Measurements from ENCODE around the gene CTF1. TPM values are rescaled to one million over a fixed set of nuclear protein-coding genes. Genes with fewer than 3 reads are reported as not detected.

CTF1 gene
- total RNA-seq, 4 donors from 2014 or later = 2.3 to 5.6 (median 3.2) TPM

- in situ Hi-C loops (cut with MboI; ENCODE audit: low sequenced_read_pairs in 4 of 4) = no loop called here
- intact Hi-C loops (cut with DNase I; ENCODE audit: low total_unique reads) = no loop called here
Measured at GRCh38 chr16:30892670-30893416, 3.6 kb upstream of the CTF1 start.

DNA sequence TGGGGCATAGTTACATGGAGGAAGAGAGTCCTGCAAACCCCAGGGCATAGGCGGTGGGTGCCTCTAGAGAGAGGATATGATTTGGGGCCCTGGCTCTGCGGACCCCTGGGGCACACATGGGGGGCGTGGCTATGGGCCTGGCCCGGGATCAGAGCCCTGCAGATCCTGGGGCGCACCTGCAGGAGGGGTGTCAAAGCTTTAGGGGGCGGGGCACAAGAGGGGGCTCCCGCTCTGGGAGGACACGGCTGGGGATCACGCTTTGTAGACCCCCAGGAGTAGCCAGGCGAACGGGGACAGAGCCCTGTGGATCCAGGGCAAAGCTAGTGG is 3.0 kb upstream of the CTF1 start:
- DNase-seq = no peak
- H3K4me3 ChIP-seq = peak overlapping the region; percentile 71 to 81 (median 80)
- no peak for ATAC-seq
- in situ Hi-C loops (cut with MboI; ENCODE audit: low sequenced_read_pairs in 4 of 4) = no loop called here
- H3K27me3 ChIP-seq = no peaks in the 10 kb centered on the region
- peak overlapping the region; percentile 87 to 100 (median 96) for H3K27ac ChIP-seq
- intact Hi-C loops (cut with DNase I; ENCODE audit: low total_unique reads) = no loop called here
- no peak for TF ChIP-seq POLR2A (IDR thresholded peaks at IDR 0.05)
- TF ChIP-seq, protein P1, sequence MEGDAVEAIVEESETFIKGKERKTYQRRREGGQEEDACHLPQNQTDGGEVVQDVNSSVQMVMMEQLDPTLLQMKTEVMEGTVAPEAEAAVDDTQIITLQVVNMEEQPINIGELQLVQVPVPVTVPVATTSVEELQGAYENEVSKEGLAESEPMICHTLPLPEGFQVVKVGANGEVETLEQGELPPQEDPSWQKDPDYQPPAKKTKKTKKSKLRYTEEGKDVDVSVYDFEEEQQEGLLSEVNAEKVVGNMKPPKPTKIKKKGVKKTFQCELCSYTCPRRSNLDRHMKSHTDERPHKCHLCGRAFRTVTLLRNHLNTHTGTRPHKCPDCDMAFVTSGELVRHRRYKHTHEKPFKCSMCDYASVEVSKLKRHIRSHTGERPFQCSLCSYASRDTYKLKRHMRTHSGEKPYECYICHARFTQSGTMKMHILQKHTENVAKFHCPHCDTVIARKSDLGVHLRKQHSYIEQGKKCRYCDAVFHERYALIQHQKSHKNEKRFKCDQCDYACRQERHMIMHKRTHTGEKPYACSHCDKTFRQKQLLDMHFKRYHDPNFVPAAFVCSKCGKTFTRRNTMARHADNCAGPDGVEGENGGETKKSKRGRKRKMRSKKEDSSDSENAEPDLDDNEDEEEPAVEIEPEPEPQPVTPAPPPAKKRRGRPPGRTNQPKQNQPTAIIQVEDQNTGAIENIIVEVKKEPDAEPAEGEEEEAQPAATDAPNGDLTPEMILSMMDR (IDR thresholded peaks at IDR 0.05 in 4 of 5, conservative IDR thresholded peaks at IDR 0.05 in 1 of 5) = no peak
- H3K4me1 ChIP-seq = peaks cover 34 to 39% of the 10 kb centered on the region in 2 donors
- no peaks in the 10 kb centered on the region for H3K9me3 ChIP-seq
- peaks cover 0 to 19% of the 10 kb centered on the region in 2 donors for H3K36me3 ChIP-seq

More at GRCh38 chr16:30892670-30893416, 3.6 kb upstream of the CTF1 start:
- Histone ChIP-seq H3K27me3 (no peaks in the 10 kb centered on the region), H3K4me1 (peaks cover 34 to 39% of the 10 kb centered on the region in 2 donors), H3K4me3 (peak overlapping the region; percentile 71 to 81 (median 80)), H3K36me3 (peaks cover 0 to 19% of the 10 kb centered on the region in 2 donors), H3K9me3 (no peaks in the 10 kb centered on the region), H3K27ac (peak overlapping the region; percentile 87 to 100 (median 96))
- DNase-seq (no peak), ATAC-seq (no peak)
- TF ChIP-seq POLR2A (IDR thresholded peaks at IDR 0.05) = no peak
- TF ChIP-seq, protein P1 (IDR thresholded peaks at IDR 0.05 in 4 of 5, conservative IDR thresholded peaks at IDR 0.05 in 1 of 5) = no peak

GRCh38 chr16:30893744-30894539 is 2.5 kb upstream of the CTF1 start, which contains the start of gene BCL7C:
Gene BCL7C, minus strand, starts transcription at chr16:30894077. Its CDS starts 133 bp downstream, at chr16:30893944.
- peaks cover 0 to 14% of the 10 kb centered on the region in 2 donors for H3K36me3 ChIP-seq
- in situ Hi-C loops (cut with MboI; ENCODE audit: low sequenced_read_pairs in 4 of 4) (no loop called here), intact Hi-C loops (cut with DNase I; ENCODE audit: low total_unique reads) (loop anchor here (1.0 to 2.0 kb wide), 3 partner anchors 19 to 63 kb away; partner anchors contain the start of gene SETD1A)
- peak; percentile 59 to 67 for ATAC-seq
- DNase-seq = peak; percentile 89
- peaks cover 34 to 39% of the 10 kb centered on the region in 2 donors for H3K4me1 ChIP-seq
- no peaks in the 10 kb centered on the region for H3K9me3 ChIP-seq
- H3K4me3 ChIP-seq = peak within 1 kb of the TSS; percentile 71 to 81 (median 80)
- TF ChIP-seq, protein P1 (IDR thresholded peaks at IDR 0.05 in 4 of 5, conservative IDR thresholded peaks at IDR 0.05 in 1 of 5) = peak; percentile 31 to 71 (median 45)
- peak; percentile 35 to 57 for TF ChIP-seq POLR2A (IDR thresholded peaks at IDR 0.05)
- no peaks in the 10 kb centered on the region for H3K27me3 ChIP-seq
- peak within 1 kb of the TSS; percentile 93 to 100 (median 96) for H3K27ac ChIP-seq

- in situ Hi-C loops (cut with MboI; ENCODE audit: low sequenced_read_pairs in 4 of 4) = no loop called here
- no peak for ATAC-seq
- Histone ChIP-seq H3K36me3 (peaks cover 0 to 8% of the 10 kb centered on the region in 2 donors), H3K27me3 (no peaks in the 10 kb centered on the region), H3K9me3 (no peaks in the 10 kb centered on the region), H3K4me1 (peaks cover 34 to 39% of the 10 kb centered on the region in 2 donors), H3K4me3 (peak overlapping the region; percentile 49 to 81 (median 62)), H3K27ac (peak overlapping the region; percentile 93 to 100 (median 96))
- DNase-seq = no peak
- intact Hi-C loops (cut with DNase I; ENCODE audit: low total_unique reads) = loop anchor here (1.0 to 2.0 kb wide), 3 partner anchors 19 to 62 kb away; partner anchors contain the start of gene SETD1A
- no peak for TF ChIP-seq POLR2A (IDR thresholded peaks at IDR 0.05)
- TF ChIP-seq, protein P1 (IDR thresholded peaks at IDR 0.05 in 4 of 5, conservative IDR thresholded peaks at IDR 0.05 in 1 of 5) = no peak
Measured at GRCh38 chr16:30894540-30895368, 1.7 kb upstream of the CTF1 start.

Measured in gastrocnemius medialis (tissue), 4 donors.